Stomach smooth muscle (tissue), 2 donors: ENCODE data around the gene TYMP.

Experiments used
- H3K27ac ChIP-seq: one replicate; pipeline ENCODE4 v1.7.0; 2013; ENCODE audit warnings: mild to moderate bottlenecking, low read length, inconsistent platforms
- H3K27me3 ChIP-seq, 2 donors: one replicate each; pipeline ENCODE4 v1.7.0; 2013; ENCODE audit warnings: low read length in 2 of 2; ENCODE audit not compliant: insufficient read depth in 2 of 2, control insufficient read depth in 1 of 2
- H3K36me3 ChIP-seq, 2 donors: one replicate each; pipeline ENCODE4 v1.7.0; 2013; ENCODE audit warnings: low read length in 2 of 2; ENCODE audit not compliant: control insufficient read depth in 2 of 2, insufficient read depth in 2 of 2
- H3K4me1 ChIP-seq: one replicate; pipeline ENCODE4 v1.7.0; 2013; ENCODE audit warnings: low read length; ENCODE audit not compliant: control insufficient read depth, insufficient read depth
- H3K4me3 ChIP-seq, 2 donors: one replicate each; pipeline ENCODE4 v1.7.0; 2013; ENCODE audit warnings: low read length in 2 of 2
- H3K9ac ChIP-seq, 2 donors: one replicate each; pipeline ENCODE4 v1.7.0; 2013; ENCODE audit warnings: low read length in 2 of 2, mild to moderate bottlenecking in 1 of 2
- H3K9me3 ChIP-seq, 2 donors: one replicate each; pipeline ENCODE4 v1.7.0; 2013; ENCODE audit warnings: low read length in 2 of 2; ENCODE audit not compliant: control insufficient read depth in 2 of 2
- donor health status: healthy.
- donor health status: Pancreatic carcinoma.

TYMP gene

DNA sequence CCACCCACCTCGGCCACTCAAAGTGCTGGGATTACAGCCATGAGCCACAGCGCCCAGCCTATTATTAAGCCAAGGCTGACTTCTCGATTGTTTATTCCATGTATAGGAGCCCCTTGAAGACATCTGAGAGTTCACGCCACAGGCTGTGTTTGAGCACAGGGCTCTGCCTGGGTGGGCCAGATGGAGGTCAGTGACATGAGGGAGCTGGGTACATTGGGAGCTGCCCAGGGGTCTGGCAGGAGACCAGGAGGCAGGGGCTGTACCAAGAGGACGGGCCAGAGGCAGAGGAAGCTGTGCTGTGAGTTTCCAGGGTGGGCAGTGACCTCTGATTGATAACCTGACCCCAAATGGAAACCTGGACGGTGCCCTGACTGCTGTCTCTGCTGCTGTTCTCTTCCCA is 27.7 kb downstream of the TYMP start:
- Histone ChIP-seq H3K27ac (no peak overlapping the region), H3K4me3 (no peak overlapping the region), H3K36me3 (peaks cover 14 to 22% of the 10 kb centered on the region in 2 donors), H3K9ac (no peak overlapping the region), H3K27me3 (no peaks in the 10 kb centered on the region), H3K4me1 (peaks cover 17% of the 10 kb centered on the region), H3K9me3 (no peaks in the 10 kb centered on the region)

GRCh38 chr22:50500452-50500851 is 29.4 kb downstream of the TYMP start:
- H3K9ac ChIP-seq = no peak overlapping the region
- peaks cover 4% of the 10 kb centered on the region for H3K4me1 ChIP-seq
- no peak overlapping the region for H3K27ac ChIP-seq
- no peak overlapping the region for H3K4me3 ChIP-seq
- no peaks in the 10 kb centered on the region for H3K27me3 ChIP-seq
- H3K36me3 ChIP-seq = peaks cover 8 to 18% of the 10 kb centered on the region in 2 donors
- H3K9me3 ChIP-seq = no peaks in the 10 kb centered on the region

- Histone ChIP-seq H3K4me1 (no peaks in the 10 kb centered on the region), H3K9me3 (no peaks in the 10 kb centered on the region), H3K36me3 (peaks cover 2 to 12% of the 10 kb centered on the region in 2 donors), H3K27me3 (no peaks in the 10 kb centered on the region), H3K4me3 (no peak overlapping the region), H3K9ac (no peak overlapping the region), H3K27ac (no peak overlapping the region)
These were observed 31.4 kb downstream of the TYMP start for GRCh38 chr22:50498322-50498890.

GRCh38 chr22:50497093-50497492 is 32.7 kb downstream of the TYMP start:
- Histone ChIP-seq H3K36me3 (no peaks in the 10 kb centered on the region), H3K27me3 (no peaks in the 10 kb centered on the region), H3K27ac (no peak overlapping the region), H3K4me3 (no peak overlapping the region), H3K9me3 (no peaks in the 10 kb centered on the region), H3K4me1 (no peaks in the 10 kb centered on the region), H3K9ac (no peak overlapping the region)

DNA sequence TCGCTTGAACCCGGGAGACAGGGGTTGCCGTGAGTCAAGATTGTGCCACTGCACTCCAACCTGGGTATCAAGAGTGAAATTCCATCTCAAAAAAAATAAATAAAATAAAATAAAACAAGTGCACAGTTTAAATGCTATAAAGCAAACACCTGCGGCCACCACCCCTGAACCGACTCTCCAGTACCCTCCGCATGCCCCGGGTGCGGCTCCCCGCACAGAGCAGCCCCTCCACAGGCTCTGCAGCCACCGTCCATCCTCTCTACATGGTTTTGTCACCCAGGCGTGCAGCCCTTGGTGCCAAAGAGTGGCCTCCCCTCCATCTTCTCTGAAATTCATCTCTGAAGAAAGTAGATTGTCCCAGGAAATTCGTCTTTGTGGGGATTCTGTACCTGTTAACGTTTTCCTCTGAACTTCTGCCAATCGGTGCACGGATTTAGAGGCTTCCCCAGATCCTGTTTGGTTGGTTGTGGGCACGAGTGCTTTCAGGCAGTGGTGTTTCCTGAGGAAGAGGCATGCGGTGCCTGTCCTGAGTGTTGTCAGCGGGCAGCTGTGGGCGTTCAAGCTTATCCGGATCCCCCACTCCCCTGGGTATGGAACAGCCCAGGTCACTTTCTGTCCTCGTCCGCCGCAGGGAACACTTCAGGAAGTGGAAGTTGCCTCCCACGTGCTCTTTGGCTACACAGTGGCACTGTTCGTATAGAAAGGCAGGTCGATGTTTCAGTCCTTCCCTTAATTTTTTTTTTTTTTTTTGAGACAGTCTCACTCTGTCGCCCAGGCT is 39.1 kb downstream of the TYMP start:
- Histone ChIP-seq H3K27ac (no peak overlapping the region), H3K4me1 (no peaks in the 10 kb centered on the region), H3K9me3 (no peaks in the 10 kb centered on the region), H3K4me3 (no peak overlapping the region), H3K36me3 (no peaks in the 10 kb centered on the region), H3K27me3 (peaks cover 5 to 9% of the 10 kb centered on the region in 2 donors), H3K9ac (no peak overlapping the region)

DNA sequence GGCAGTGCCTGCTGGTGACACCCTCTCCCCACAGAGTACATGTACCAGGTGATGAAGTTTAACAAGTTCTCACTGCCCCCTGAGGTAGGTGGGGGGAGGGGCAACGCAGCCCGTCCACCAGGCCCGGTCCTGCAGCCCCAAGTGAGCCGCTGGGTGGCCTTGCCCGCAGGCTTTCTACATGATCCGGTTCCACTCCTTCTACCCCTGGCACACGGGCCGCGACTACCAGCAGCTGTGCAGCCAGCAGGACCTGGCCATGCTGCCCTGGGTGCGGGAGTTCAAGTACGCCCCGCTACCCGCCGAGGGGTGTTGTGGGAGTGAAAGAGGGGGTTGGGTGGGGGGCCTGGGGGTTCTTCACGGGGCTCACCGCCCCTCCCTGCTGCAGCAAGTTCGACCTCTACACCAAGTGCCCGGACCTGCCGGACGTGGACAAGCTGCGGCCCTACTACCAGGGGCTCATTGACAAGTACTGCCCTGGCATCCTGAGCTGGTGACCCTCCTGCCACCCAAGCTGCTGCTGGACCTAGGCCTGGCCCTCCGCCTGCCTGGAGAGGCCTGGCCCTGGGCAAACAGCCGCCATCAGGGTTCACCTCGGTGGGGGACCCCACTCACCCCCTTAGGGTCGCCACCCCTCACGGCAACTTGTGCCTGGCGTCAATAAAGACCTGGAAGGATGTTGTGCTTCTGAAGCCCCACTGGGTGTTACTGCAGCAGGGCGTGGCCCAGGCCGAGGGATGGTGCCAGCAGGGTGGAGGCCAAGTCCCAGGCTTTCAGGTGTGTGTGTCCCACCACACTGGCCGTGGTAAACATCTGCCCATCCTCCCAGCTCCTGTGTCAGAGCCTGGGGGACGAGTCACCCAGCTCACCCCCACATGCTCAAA is 40.2 kb downstream of the TYMP start:
- peaks cover 10 to 11% of the 10 kb centered on the region in 2 donors for H3K27me3 ChIP-seq

DNA sequence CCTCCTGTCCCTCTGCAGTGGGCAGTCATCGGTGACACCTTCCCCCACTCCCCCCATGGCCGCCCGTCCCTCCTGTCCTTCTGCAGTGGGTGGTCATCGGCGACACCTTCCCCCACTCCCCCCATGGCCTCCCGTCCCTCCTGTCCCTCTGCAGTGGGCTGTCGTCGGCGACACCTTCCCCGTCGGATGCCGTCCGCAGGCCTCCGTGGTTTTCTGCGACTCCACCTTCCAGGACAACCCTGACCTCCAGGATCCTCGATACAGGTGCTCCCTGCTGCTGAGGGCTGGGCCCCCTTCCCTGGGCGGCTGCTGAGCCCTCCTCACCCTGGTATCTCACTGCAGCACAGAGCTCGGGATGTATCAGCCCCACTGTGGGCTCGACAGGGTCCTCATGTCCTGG is 40.9 kb downstream of the TYMP start:
- H3K27me3 ChIP-seq = peaks cover 14 to 17% of the 10 kb centered on the region in 2 donors
- H3K9me3 ChIP-seq = no peaks in the 10 kb centered on the region
- H3K4me1 ChIP-seq = no peaks in the 10 kb centered on the region
- H3K36me3 ChIP-seq = no peaks in the 10 kb centered on the region
- H3K4me3 ChIP-seq = no peak overlapping the region
- no peak overlapping the region for H3K9ac ChIP-seq
- H3K27ac ChIP-seq = no peak overlapping the region

More for the DNA sequence above, 40.2 kb downstream of the TYMP start:
- no peak overlapping the region for H3K9ac ChIP-seq
- H3K36me3 ChIP-seq = no peaks in the 10 kb centered on the region
- no peaks in the 10 kb centered on the region for H3K9me3 ChIP-seq
- H3K27ac ChIP-seq = no peak overlapping the region
- no peaks in the 10 kb centered on the region for H3K4me1 ChIP-seq
- H3K4me3 ChIP-seq = no peak overlapping the region

DNA sequence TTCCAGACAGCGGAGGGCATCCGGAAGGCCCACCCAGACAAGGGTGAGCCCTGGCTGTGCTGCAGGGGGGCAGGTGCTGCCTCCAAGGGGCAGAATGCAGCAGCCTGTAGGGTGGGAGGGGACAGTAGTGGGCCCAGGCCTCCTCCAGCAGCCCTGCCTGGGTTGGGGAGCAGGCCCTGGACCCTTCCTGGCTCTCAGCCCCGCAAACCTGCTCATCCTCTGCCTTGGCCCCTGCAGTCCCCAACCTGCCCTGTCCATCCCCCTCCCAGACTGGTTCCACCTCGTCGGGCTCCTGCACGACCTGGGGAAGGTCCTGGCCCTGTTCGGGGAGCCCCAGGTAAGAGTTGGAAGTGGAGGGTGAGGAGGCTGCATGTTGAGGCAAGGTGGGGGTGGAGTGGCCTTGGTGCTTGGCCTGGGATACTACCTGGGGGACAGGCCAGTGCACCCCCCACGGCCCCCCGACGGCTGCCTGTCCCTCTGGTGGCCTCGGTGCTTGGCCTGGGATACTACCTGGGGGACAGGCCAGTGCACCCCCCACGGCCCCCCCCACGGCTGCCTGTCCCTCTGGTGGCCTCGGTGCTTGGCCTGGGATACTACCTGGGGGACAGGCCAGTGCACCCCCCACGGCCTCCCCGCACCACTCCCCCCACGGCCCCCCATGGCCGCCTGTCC is 41.7 kb downstream of the TYMP start:
- Histone ChIP-seq H3K27ac (no peak overlapping the region), H3K4me3 (no peak overlapping the region), H3K4me1 (no peaks in the 10 kb centered on the region), H3K36me3 (no peaks in the 10 kb centered on the region), H3K27me3 (peaks cover 18 to 24% of the 10 kb centered on the region in 2 donors), H3K9me3 (no peaks in the 10 kb centered on the region), H3K9ac (no peak overlapping the region)

DNA sequence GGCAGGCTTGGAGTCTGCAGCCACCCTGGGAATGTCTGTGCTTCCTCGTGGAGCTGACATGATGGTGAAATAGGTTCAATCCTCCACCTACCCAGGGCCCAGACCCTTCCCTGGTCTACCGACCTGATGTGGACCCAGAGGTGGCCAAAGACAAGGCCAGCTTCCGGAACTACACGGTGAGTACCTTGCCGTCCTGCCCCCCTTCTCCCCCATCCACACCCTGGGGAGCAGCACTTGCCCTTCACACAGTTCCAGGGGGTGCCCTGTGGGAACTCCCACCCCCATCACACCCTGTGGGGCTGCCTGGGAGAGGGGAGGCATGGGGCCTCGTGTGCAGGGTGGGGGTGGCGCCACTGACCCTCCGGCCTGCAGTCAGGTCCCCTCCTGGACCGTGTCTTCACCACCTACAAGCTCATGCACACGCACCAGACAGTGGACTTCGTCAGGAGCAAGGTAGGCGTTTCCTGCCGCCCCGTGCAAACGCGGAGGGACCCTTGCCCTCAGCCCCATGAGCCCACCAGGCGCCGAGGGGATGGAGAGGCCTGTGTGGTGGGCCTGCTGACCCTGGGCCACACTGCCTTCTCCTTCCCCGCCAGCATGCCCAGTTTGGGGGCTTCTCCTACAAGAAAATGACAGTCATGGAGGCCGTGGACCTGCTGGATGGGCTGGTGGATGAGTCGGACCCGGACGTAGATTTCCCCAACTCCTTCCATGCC is 42.4 kb downstream of the TYMP start:
- Histone ChIP-seq H3K27ac (no peak overlapping the region), H3K9ac (no peak overlapping the region), H3K36me3 (no peaks in the 10 kb centered on the region), H3K27me3 (peaks cover 24 to 31% of the 10 kb centered on the region in 2 donors), H3K4me1 (no peaks in the 10 kb centered on the region), H3K4me3 (no peak overlapping the region), H3K9me3 (no peaks in the 10 kb centered on the region)
